ENCODE results near the gene SLC45A1. TPM values are rescaled to one million over a fixed set of nuclear protein-coding genes. Genes with fewer than 3 reads are reported as not detected.

The SLC45A1 gene
- total and polyA plus RNA-seq, 2 experiments from 2014 or later: 0.27 to 1.0 TPM

GRCh38 chr1:8374812-8375211 is 56.9 kb downstream of the SLC45A1 start:
- TF ChIP-seq CTCF (IDR thresholded peaks at IDR 0.05; ENCODE audit: poor library complexity): peak; percentile 26
- no peak for TF ChIP-seq EZH2phosphoT487 (IDR thresholded peaks at IDR 0.05; ENCODE audit: low read depth, severe bottlenecking, unreplicated experiment)
- TF ChIP-seq EZH2 (IDR thresholded peaks at IDR 0.05; ENCODE audit: borderline replicate concordance): no peak
- peaks cover 80% of the 10 kb centered on the region for H4K20me1 ChIP-seq (ENCODE audit: insufficient read depth, poor library complexity, severe bottlenecking)
- peaks cover 91% of the 10 kb centered on the region for H3K79me2 ChIP-seq
- H3K4me1 ChIP-seq (ENCODE audit: insufficient read depth): peaks cover 67% of the 10 kb centered on the region
- no peaks in the 10 kb centered on the region for H3K36me3 ChIP-seq (replicated peaks; ENCODE audit: insufficient read depth, low read depth)
- 91% methylated on average over 2 of the region's 2 CpGs for WGBS (ENCODE audit: low lambda C conversion rate, missing lambda C conversion rate)
- peak overlapping the region; percentile 61 for H3K27ac ChIP-seq
- H3K9me2 ChIP-seq (replicated peaks; ENCODE audit: insufficient read depth): no peaks in the 10 kb centered on the region
- no peak overlapping the region for H3K4me2 ChIP-seq
- no peak overlapping the region for H2AFZ ChIP-seq
- no peaks in the 10 kb centered on the region for H3K9me3 ChIP-seq (ENCODE audit: low read depth)
- H3K27me3 ChIP-seq: no peaks in the 10 kb centered on the region
- H3K4me3 ChIP-seq: no peak overlapping the region
- DNase-seq (ENCODE audit: low spot score): no peak

- Histone ChIP-seq H3K4me3 (no peak overlapping the region), H3K36me3 (replicated peaks; ENCODE audit: insufficient read depth, low read depth) (no peaks in the 10 kb centered on the region), H3K27ac (no peak overlapping the region), H3K4me1 (ENCODE audit: insufficient read depth) (peaks cover 52% of the 10 kb centered on the region), H4K20me1 (ENCODE audit: insufficient read depth, poor library complexity, severe bottlenecking) (peaks cover 79% of the 10 kb centered on the region), H3K27me3 (no peaks in the 10 kb centered on the region), H3K9me2 (replicated peaks; ENCODE audit: insufficient read depth) (no peaks in the 10 kb centered on the region), H3K79me2 (peaks cover 91% of the 10 kb centered on the region), H3K9me3 (ENCODE audit: low read depth) (no peaks in the 10 kb centered on the region), H3K4me2 (no peak overlapping the region), H2AFZ (no peak overlapping the region)
- no peak for DNase-seq (ENCODE audit: low spot score)
- WGBS (ENCODE audit: low lambda C conversion rate, missing lambda C conversion rate): 83% methylated on average over 4 of the region's 4 CpGs
- TF ChIP-seq EZH2phosphoT487 (IDR thresholded peaks at IDR 0.05; ENCODE audit: low read depth, severe bottlenecking, unreplicated experiment) (no peak), EZH2 (IDR thresholded peaks at IDR 0.05; ENCODE audit: borderline replicate concordance) (no peak), CTCF (IDR thresholded peaks at IDR 0.05; ENCODE audit: poor library complexity) (no peak)
These were observed 58.5 kb downstream of the SLC45A1 start for GRCh38 chr1:8376358-8376840.

GRCh38 chr1:8377271-8377981 is 59.5 kb downstream of the SLC45A1 start:
- Histone ChIP-seq H3K9me2 (replicated peaks; ENCODE audit: insufficient read depth) (no peaks in the 10 kb centered on the region), H3K27me3 (no peaks in the 10 kb centered on the region), H2AFZ (no peak overlapping the region), H3K4me2 (peak overlapping the region; percentile 33), H3K4me1 (ENCODE audit: insufficient read depth) (peaks cover 42% of the 10 kb centered on the region), H4K20me1 (ENCODE audit: insufficient read depth, poor library complexity, severe bottlenecking) (peaks cover 79% of the 10 kb centered on the region), H3K79me2 (peaks cover 91% of the 10 kb centered on the region), H3K27ac (peak overlapping the region; percentile 20), H3K4me3 (no peak overlapping the region), H3K36me3 (replicated peaks; ENCODE audit: insufficient read depth, low read depth) (no peaks in the 10 kb centered on the region), H3K9me3 (ENCODE audit: low read depth) (no peaks in the 10 kb centered on the region)
- TF ChIP-seq EZH2 (IDR thresholded peaks at IDR 0.05; ENCODE audit: borderline replicate concordance) (no peak), CTCF (IDR thresholded peaks at IDR 0.05; ENCODE audit: poor library complexity) (no peak), EZH2phosphoT487 (IDR thresholded peaks at IDR 0.05; ENCODE audit: low read depth, severe bottlenecking, unreplicated experiment) (no peak)
- DNase-seq (ENCODE audit: low spot score): no peak
- WGBS (ENCODE audit: low lambda C conversion rate, missing lambda C conversion rate): 40% methylated on average over 17 of the region's 17 CpGs
